Nephron (organoid): ENCODE results near the gene OAF.

Experiments
- H3K27ac Mint-ChIP-seq, 3 experiments: 2 replicates each; pipeline ENCODE4 v1.8.0; 2020; ENCODE audit warnings: mixed read lengths in 3 of 3, mild to moderate bottlenecking in 2 of 3, moderate library complexity in 1 of 3
- H3K27me3 Mint-ChIP-seq: 2 replicates; pipeline ENCODE4 v1.8.0; 2021; ENCODE audit warnings: low read depth, mild to moderate bottlenecking, moderate library complexity, mixed read lengths
- H3K36me3 Mint-ChIP-seq: 2 replicates; pipeline ENCODE4 v1.8.0; 2020; ENCODE audit warnings: low read depth, mixed read lengths
- H3K4me1 Mint-ChIP-seq: 2 replicates; pipeline ENCODE4 v1.8.0; 2020; ENCODE audit warnings: mixed read lengths
- H3K4me3 Mint-ChIP-seq, 3 experiments: 2 replicates each; pipeline ENCODE4 v1.8.0; 2020; ENCODE audit warnings: mild to moderate bottlenecking in 3 of 3, mixed read lengths in 3 of 3, moderate library complexity in 2 of 3
- H3K9me3 Mint-ChIP-seq: 2 replicates; pipeline ENCODE4 v1.8.0; 2020; ENCODE audit warnings: mixed read lengths
- CTCF ChIP-seq, 3 experiments: fragments of 200-600 bp; sonication (generic); IDR thresholded peaks; one replicate each; pipeline ENCODE4 v1.5.0; 2021; ENCODE audit warnings: antibody characterized with exemption in 3 of 3; ENCODE audit not compliant: unreplicated experiment in 3 of 3

OAF gene

GRCh38 chr11:120231963-120232362 lies 21.1 kb downstream of the OAF start:
- peaks cover 17% of the 10 kb centered on the region for H3K36me3 Mint-ChIP-seq
- no peaks in the 10 kb centered on the region for H3K9me3 Mint-ChIP-seq
- no peak overlapping the region for H3K4me3 Mint-ChIP-seq
- peaks cover 49% of the 10 kb centered on the region for H3K27me3 Mint-ChIP-seq
- no peak overlapping the region for H3K27ac Mint-ChIP-seq
- H3K4me1 Mint-ChIP-seq: no peaks in the 10 kb centered on the region
- no peak for TF ChIP-seq CTCF (IDR thresholded peaks at IDR 0.05; ENCODE audit: unreplicated experiment in 3 of 3)

GRCh38 chr11:120233207-120233803 lies 22.5 kb downstream of the OAF start:
- Mint-ChIP-seq H3K4me1 (no peaks in the 10 kb centered on the region), H3K27ac (no peak overlapping the region), H3K36me3 (peaks cover 6% of the 10 kb centered on the region), H3K27me3 (peaks cover 57% of the 10 kb centered on the region), H3K9me3 (no peaks in the 10 kb centered on the region), H3K4me3 (no peak overlapping the region)
- TF ChIP-seq CTCF (IDR thresholded peaks at IDR 0.05; ENCODE audit: unreplicated experiment in 3 of 3): no peak

GRCh38 chr11:120235024-120235628 lies 24.3 kb downstream of the OAF start:
- Mint-ChIP-seq H3K36me3 (no peaks in the 10 kb centered on the region), H3K27me3 (peaks cover 68% of the 10 kb centered on the region), H3K4me1 (no peaks in the 10 kb centered on the region), H3K4me3 (no peak overlapping the region), H3K9me3 (no peaks in the 10 kb centered on the region), H3K27ac (no peak overlapping the region)
- peak; percentile 72 to 81 (median 76) for TF ChIP-seq CTCF (IDR thresholded peaks at IDR 0.05; ENCODE audit: unreplicated experiment in 3 of 3)

- Mint-ChIP-seq H3K27ac (peak overlapping the region in 1 of 3 experiments; percentile 45), H3K4me1 (no peaks in the 10 kb centered on the region), H3K36me3 (no peaks in the 10 kb centered on the region), H3K9me3 (no peaks in the 10 kb centered on the region), H3K4me3 (no peak overlapping the region), H3K27me3 (peaks cover 77% of the 10 kb centered on the region)
- no peak for TF ChIP-seq CTCF (IDR thresholded peaks at IDR 0.05; ENCODE audit: unreplicated experiment in 3 of 3)
Measured at GRCh38 chr11:120236169-120237107, 25.6 kb downstream of the OAF start.

DNA sequence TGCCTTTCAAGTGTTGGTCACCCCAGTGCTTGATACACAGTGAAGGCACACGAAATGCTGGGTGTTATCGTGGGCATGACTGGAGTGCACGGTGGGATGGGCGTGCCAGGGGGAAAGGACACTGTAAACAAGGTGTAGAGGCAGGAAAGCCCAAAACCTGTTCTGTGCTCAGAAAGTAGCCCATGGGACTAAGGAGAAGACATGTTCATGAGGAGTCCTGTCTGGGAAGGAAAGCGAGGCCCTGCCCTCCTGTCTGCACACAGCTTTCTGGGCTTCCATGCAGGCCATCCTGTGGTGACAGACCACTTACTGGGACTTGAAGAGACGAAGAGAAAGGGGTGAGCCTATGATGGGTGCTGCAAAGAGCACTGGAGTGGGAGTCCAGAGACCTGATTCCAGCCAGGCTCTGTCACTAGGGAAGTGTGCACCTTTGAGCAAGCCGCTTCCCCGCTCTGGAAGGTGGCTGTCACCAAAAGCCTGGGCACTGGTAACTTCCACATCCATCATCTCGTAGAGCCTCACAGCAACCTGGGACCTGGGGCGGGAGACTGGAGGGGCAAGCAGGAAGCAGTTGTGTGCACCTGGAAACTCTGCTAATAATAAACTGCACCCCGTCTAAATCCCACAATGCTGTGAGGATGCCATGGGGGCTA lies 28.3 kb downstream of the OAF start:
- Mint-ChIP-seq H3K4me3 (peak overlapping the region; percentile 18 to 67 (median 19)), H3K27ac (no peak overlapping the region), H3K9me3 (no peaks in the 10 kb centered on the region), H3K4me1 (no peaks in the 10 kb centered on the region), H3K27me3 (peaks cover 93% of the 10 kb centered on the region), H3K36me3 (no peaks in the 10 kb centered on the region)
- no peak for TF ChIP-seq CTCF (IDR thresholded peaks at IDR 0.05; ENCODE audit: unreplicated experiment in 3 of 3)
